GM12878 (cell line): ENCODE results near the gene SMARCD1. TPM values are rescaled to one million over a fixed set of nuclear protein-coding genes. Genes with fewer than 3 reads are reported as not detected.

Experiments
- BCL11A ChIP-seq: IDR thresholded peaks from 2 replicates; pipeline ENCODE4 v1.6.1; 2011; ENCODE audit warnings: low read depth, low read length
- BHLHE40 ChIP-seq, 2 experiments: fragments of 450-650 bp in 1 of 2; IDR thresholded peaks; 2 replicates each; pipeline ENCODE4 v1.6.1; 2011 to 2017; ENCODE audit warnings: low read depth in 2 of 2, borderline replicate concordance in 1 of 2, improper control_type of control experiment in 1 of 2, low read length in 1 of 2, mild to moderate bottlenecking in 1 of 2
- CBX3 ChIP-seq: fragments of 200-600 bp; sonication (generic); IDR thresholded peaks from 2 replicates; pipeline ENCODE4 v1.6.1; 2016; ENCODE audit warnings: low read depth, borderline replicate concordance
- CHD2 ChIP-seq: IDR thresholded peaks from 2 replicates; pipeline ENCODE4 v1.6.1; 2011; ENCODE audit warnings: low read depth, low read length, improper control_type of control experiment, borderline replicate concordance
- E2F8 ChIP-seq: fragments of 450-650 bp; IDR thresholded peaks from 2 replicates; pipeline ENCODE4 v1.6.1; 2018; ENCODE audit warnings: mild to moderate bottlenecking, low read depth, moderate library complexity; ENCODE audit not compliant: partially characterized antibody
- GABPA ChIP-seq: IDR thresholded peaks from 2 replicates; pipeline ENCODE4 v1.6.1; 2014; ENCODE audit warnings: antibody characterized with exemption, low read depth, mild to moderate bottlenecking, inconsistent platforms
- KLF5 ChIP-seq: fragments of 450-650 bp; IDR thresholded peaks from 2 replicates; pipeline ENCODE4 v1.6.1; 2014; ENCODE audit warnings: mild to moderate bottlenecking; ENCODE audit not compliant: partially characterized antibody
- POU2F2 ChIP-seq: IDR thresholded peaks from 3 replicates; pipeline ENCODE4 v1.6.1; 2011; ENCODE audit warnings: low read depth, mild to moderate bottlenecking, low read length, borderline replicate concordance
- RAD51 ChIP-seq: fragments of 450-650 bp; IDR thresholded peaks from 2 replicates; pipeline ENCODE4 v1.6.1; 2016; ENCODE audit warnings: moderate library complexity, mild to moderate bottlenecking, inconsistent platforms
- SMARCA5 ChIP-seq: fragments of 450-650 bp; IDR thresholded peaks from 2 replicates; pipeline ENCODE4 v1.6.1; 2017; ENCODE audit warnings: mild to moderate bottlenecking
- SP1 ChIP-seq: IDR thresholded peaks from one replicate; pipeline ENCODE4 v1.6.1; 2011; ENCODE audit warnings: low read depth, low read length
- SPI1 ChIP-seq: IDR thresholded peaks from 2 replicates; pipeline ENCODE4 v1.6.1; 2011; ENCODE audit warnings: low read depth, mild to moderate bottlenecking, low read length, moderate library complexity, borderline replicate concordance; ENCODE audit not compliant: insufficient read depth
- SREBF1 ChIP-seq: IDR thresholded peaks from 2 replicates; pipeline ENCODE4 v1.6.1; 2012; ENCODE audit warnings: mild to moderate bottlenecking, low read length
- SREBF2 ChIP-seq: IDR thresholded peaks from 2 replicates; pipeline ENCODE4 v1.6.1; 2012; ENCODE audit warnings: mild to moderate bottlenecking, low read length
- STAT3 ChIP-seq: IDR thresholded peaks from 2 replicates; pipeline ENCODE4 v1.6.1; 2011; ENCODE audit warnings: low read depth, low read length, improper control_type of control experiment
- TARDBP ChIP-seq: IDR thresholded peaks from 2 replicates; pipeline ENCODE4 v1.6.1; 2016; ENCODE audit warnings: borderline replicate concordance
- ZNF207 ChIP-seq: fragments of 450-650 bp; IDR thresholded peaks from 2 replicates; pipeline ENCODE4 v1.6.1; 2014; ENCODE audit warnings: antibody characterized with exemption, mild to moderate bottlenecking, borderline replicate concordance
- polyA plus RNA-seq, 11 experiments: library from polyadenylated mRNA; depleted of rRNA in 4 of 11; unstranded in 6 of 11; stranded (reverse) in 5 of 11; fragments of >200 nt; fragmentation: Nextera tagmentation in 4 of 11; fragmentation: Illumina TruSeq in 1 of 11; extraction: Ambion mirVana in 4 of 11; extraction: Trizol in 1 of 11; gene quantifications; 1 replicate in 1 of 11; 2 replicates in 10 of 11; pipeline versions ENCODE4 v1.2.1 to v1.2.3, GENCODE V29; 2011 to 2016; ENCODE audit warnings: inconsistent platforms in 2 of 11, missing spikeins in 2 of 11, low read depth in 1 of 11
- total RNA-seq, 4 experiments: library from RNA; depleted of rRNA in 3 of 4; stranded (reverse); fragments of >200 nt in 3 of 4; fragmentation: Illumina TruSeq in 1 of 4; extraction: Trizol in 1 of 4; gene quantifications; 2 replicates each; pipeline versions ENCODE4 v1.2.1 to v1.2.3, GENCODE V29; 2013 to 2021
- TF ChIP-seq, protein P1 (sequence below), 3 experiments: IDR thresholded peaks in 2 of 3; conservative IDR thresholded peaks in 1 of 3; 2 replicates each; pipeline ENCODE4 v1.5.1; 2011; ENCODE audit warnings: low read depth in 3 of 3, low read length in 3 of 3, mild to moderate bottlenecking in 3 of 3, control low read depth in 2 of 3, moderate library complexity in 2 of 3, inconsistent platforms in 1 of 3, mixed read lengths in 1 of 3; ENCODE audit not compliant: control insufficient read depth in 2 of 3, insufficient read depth in 1 of 3; ENCODE audit errors: extremely low read depth in 1 of 3
- TF ChIP-seq, protein P2 (sequence below): fragments of 450-650 bp; IDR thresholded peaks from 2 replicates; pipeline ENCODE4 v1.6.1; 2016; ENCODE audit warnings: mild to moderate bottlenecking, moderate library complexity, borderline replicate concordance
- TF ChIP-seq, protein P3 (sequence below): IDR thresholded peaks from 2 replicates; pipeline ENCODE4 v1.6.1; 2012; ENCODE audit warnings: low read depth, low read length, improper control_type of control experiment

The SMARCD1 gene
- total and polyA plus RNA-seq, 10 of the 15 experiments (the other 5 are each of a cell fraction or from before 2014, with no cell fraction given): 1.4 to 92.4 (median 58.9) TPM

DNA sequence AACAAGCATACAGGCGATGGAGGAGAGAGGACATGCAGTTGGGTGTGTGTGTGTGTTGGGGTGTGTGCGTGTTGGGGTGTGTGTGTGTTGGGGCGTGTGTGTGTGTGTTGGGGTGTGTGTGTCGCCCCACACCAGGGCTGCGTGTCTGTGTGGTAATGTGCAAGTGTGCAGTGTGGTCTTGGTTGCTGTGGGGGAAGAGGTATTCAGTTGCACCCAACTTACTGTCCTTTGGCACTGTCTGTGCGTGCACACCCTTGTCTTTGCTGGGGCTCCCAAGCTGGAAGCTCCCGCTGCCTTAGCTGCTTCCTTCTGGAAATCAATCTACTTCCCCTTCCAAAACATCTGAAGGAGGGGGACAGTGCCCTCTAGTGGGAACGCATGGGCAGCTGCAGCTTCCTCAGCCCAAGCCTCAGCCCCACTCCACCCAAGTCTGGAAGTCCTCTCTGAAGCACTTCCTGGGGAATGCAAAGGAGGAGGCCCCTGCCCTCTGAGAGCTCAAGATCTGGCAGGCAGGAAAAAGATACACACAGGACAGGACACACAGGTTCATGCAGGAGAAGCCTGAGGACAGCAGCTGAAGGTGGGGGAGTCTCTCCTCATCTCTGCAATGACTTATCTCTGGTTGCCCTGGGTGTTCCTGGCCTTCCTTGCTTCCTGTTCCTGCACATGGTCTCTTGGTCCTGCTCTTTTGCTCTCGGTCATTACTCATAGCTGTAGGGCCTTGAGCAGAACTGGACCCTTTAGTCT is 14.7 kb upstream of the SMARCD1 start (continued):
- TF ChIP-seq BHLHE40 (IDR thresholded peaks at IDR 0.05; ENCODE audit: borderline replicate concordance in 1 of 2, low read depth in 2 of 2, low read length in 1 of 2) (0 out of 4 replicates have a peak, but pooled peaks have one; percentile 14 to 22), KLF5 (no peak), CBX3 (no peak), SREBF1 (no peak), STAT3 (no peak), RAD51 (no peak), E2F8 (no peak), SREBF2 (no peak), BCL11A (no peak), ZNF207 (no peak), CHD2 (no peak), SPI1 (no peak; the same call in 1 of the 2 replicates), GABPA (no peak), SP1 (no peak), TARDBP (no peak), SMARCA5 (0 out of 2 replicates have a peak, but pooled peaks have one; percentile 46), POU2F2 (no peak)
- TF ChIP-seq, protein P1, sequence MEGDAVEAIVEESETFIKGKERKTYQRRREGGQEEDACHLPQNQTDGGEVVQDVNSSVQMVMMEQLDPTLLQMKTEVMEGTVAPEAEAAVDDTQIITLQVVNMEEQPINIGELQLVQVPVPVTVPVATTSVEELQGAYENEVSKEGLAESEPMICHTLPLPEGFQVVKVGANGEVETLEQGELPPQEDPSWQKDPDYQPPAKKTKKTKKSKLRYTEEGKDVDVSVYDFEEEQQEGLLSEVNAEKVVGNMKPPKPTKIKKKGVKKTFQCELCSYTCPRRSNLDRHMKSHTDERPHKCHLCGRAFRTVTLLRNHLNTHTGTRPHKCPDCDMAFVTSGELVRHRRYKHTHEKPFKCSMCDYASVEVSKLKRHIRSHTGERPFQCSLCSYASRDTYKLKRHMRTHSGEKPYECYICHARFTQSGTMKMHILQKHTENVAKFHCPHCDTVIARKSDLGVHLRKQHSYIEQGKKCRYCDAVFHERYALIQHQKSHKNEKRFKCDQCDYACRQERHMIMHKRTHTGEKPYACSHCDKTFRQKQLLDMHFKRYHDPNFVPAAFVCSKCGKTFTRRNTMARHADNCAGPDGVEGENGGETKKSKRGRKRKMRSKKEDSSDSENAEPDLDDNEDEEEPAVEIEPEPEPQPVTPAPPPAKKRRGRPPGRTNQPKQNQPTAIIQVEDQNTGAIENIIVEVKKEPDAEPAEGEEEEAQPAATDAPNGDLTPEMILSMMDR (IDR thresholded peaks at IDR 0.05 in 2 of 3, conservative IDR thresholded peaks at IDR 0.05 in 1 of 3; ENCODE audit: control insufficient read depth in 2 of 3, extremely low read depth in 1 of 3, insufficient read depth in 1 of 3, low read depth in 3 of 3, low read length in 3 of 3): peak; percentile 92 to 98 (median 98)
- TF ChIP-seq, protein P2, sequence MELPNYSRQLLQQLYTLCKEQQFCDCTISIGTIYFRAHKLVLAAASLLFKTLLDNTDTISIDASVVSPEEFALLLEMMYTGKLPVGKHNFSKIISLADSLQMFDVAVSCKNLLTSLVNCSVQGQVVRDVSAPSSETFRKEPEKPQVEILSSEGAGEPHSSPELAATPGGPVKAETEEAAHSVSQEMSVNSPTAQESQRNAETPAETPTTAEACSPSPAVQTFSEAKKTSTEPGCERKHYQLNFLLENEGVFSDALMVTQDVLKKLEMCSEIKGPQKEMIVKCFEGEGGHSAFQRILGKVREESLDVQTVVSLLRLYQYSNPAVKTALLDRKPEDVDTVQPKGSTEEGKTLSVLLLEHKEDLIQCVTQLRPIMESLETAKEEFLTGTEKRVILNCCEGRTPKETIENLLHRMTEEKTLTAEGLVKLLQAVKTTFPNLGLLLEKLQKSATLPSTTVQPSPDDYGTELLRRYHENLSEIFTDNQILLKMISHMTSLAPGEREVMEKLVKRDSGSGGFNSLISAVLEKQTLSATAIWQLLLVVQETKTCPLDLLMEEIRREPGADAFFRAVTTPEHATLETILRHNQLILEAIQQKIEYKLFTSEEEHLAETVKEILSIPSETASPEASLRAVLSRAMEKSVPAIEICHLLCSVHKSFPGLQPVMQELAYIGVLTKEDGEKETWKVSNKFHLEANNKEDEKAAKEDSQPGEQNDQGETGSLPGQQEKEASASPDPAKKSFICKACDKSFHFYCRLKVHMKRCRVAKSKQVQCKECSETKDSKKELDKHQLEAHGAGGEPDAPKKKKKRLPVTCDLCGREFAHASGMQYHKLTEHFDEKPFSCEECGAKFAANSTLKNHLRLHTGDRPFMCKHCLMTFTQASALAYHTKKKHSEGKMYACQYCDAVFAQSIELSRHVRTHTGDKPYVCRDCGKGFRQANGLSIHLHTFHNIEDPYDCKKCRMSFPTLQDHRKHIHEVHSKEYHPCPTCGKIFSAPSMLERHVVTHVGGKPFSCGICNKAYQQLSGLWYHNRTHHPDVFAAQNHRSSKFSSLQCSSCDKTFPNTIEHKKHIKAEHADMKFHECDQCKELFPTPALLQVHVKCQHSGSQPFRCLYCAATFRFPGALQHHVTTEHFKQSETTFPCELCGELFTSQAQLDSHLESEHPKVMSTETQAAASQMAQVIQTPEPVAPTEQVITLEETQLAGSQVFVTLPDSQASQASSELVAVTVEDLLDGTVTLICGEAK: no peak
- TF ChIP-seq, protein P3, sequence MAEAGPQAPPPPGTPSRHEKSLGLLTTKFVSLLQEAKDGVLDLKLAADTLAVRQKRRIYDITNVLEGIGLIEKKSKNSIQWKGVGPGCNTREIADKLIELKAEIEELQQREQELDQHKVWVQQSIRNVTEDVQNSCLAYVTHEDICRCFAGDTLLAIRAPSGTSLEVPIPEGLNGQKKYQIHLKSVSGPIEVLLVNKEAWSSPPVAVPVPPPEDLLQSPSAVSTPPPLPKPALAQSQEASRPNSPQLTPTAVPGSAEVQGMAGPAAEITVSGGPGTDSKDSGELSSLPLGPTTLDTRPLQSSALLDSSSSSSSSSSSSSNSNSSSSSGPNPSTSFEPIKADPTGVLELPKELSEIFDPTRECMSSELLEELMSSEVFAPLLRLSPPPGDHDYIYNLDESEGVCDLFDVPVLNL: no peak
